HG03439 (cell line): ENCODE measurements around the gene DPH6.

ENCODE experiments used
- ATAC-seq: cut with Tn5 transposase; IDR thresholded peaks from one replicate; pipeline ENCODE4 v1.9.1; 2021; ENCODE audit warnings: mild to moderate bottlenecking, moderate library complexity; ENCODE audit not compliant: unreplicated experiment

DPH6 gene

GRCh38 chr15:35487417-35487816 lies 58.5 kb downstream of the DPH6 start:
- ATAC-seq, result no peak

GRCh38 chr15:35486296-35486695 lies 59.7 kb downstream of the DPH6 start:
- ATAC-seq, result no peak

- no peak for ATAC-seq
Observed at GRCh38 chr15:35485411-35485810, 60.6 kb downstream of the DPH6 start.

GRCh38 chr15:35484231-35484945 lies 61.6 kb downstream of the DPH6 start:
- ATAC-seq, result no peak

- no peak for ATAC-seq
Observed at GRCh38 chr15:35481992-35482391, 64.0 kb downstream of the DPH6 start.

GRCh38 chr15:35481064-35481463 lies 64.9 kb downstream of the DPH6 start:
- no peak for ATAC-seq

- ATAC-seq, result no peak
Observed at GRCh38 chr15:35479423-35479822, 66.5 kb downstream of the DPH6 start.

GRCh38 chr15:35477312-35478262 lies 68.4 kb downstream of the DPH6 start:
- ATAC-seq, result no peak

GRCh38 chr15:35471024-35471423 lies 74.9 kb downstream of the DPH6 start:
- no peak for ATAC-seq

- no peak for ATAC-seq
Observed at GRCh38 chr15:35470441-35470840, 75.5 kb downstream of the DPH6 start.

- ATAC-seq, result no peak
Observed at GRCh38 chr15:35466476-35466875, 79.5 kb downstream of the DPH6 start.

GRCh38 chr15:35465783-35466182 lies 80.2 kb downstream of the DPH6 start:
- ATAC-seq, result no peak

- ATAC-seq, result no peak
Observed at GRCh38 chr15:35460616-35461015, 85.3 kb downstream of the DPH6 start.

- ATAC-seq, result no peak
Observed at GRCh38 chr15:35458176-35458856, 87.6 kb downstream of the DPH6 start.

GRCh38 chr15:35455201-35455600 lies 90.8 kb downstream of the DPH6 start:
- ATAC-seq, result no peak

- no peak for ATAC-seq
Observed at GRCh38 chr15:35450492-35450891, 95.5 kb downstream of the DPH6 start.

- no peak for ATAC-seq
Observed at GRCh38 chr15:35448294-35448693, 97.7 kb downstream of the DPH6 start.

GRCh38 chr15:35445891-35446290 lies 100.1 kb downstream of the DPH6 start:
- ATAC-seq, result no peak

GRCh38 chr15:35444557-35445204 lies 101.3 kb downstream of the DPH6 start:
- ATAC-seq, result no peak

- no peak for ATAC-seq
Observed at GRCh38 chr15:35443376-35443775, 102.6 kb downstream of the DPH6 start.

GRCh38 chr15:35442742-35443141 lies 103.2 kb downstream of the DPH6 start:
- no peak for ATAC-seq
